ENCODE data around the gene CD320. TPM values are rescaled to one million over a fixed set of nuclear protein-coding genes. Genes with fewer than 3 reads are reported as not detected.

CD320 gene
- total and polyA plus RNA-seq, 2 experiments from 2014 or later = 87.0 to 124 TPM

DNA sequence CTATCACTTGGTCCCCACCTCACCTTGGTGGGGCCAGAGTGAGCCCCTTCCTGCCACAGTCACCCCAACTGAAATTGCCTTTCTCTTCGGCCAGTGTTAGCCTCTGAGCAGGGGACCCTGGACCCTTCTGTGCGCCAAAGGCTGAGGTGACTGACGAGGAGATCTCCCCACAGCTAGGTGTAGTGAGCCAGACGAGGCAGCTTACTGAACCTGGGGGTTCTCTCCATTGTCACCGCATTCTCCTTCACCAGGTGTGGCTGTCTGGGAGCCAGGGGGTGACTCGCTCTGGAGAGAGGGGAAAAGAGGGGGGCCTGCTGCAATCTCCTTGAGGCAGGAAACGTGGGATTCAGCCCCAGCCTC is 14.5 kb upstream of the CD320 start (continued):
- TF ChIP-seq, protein P1, sequence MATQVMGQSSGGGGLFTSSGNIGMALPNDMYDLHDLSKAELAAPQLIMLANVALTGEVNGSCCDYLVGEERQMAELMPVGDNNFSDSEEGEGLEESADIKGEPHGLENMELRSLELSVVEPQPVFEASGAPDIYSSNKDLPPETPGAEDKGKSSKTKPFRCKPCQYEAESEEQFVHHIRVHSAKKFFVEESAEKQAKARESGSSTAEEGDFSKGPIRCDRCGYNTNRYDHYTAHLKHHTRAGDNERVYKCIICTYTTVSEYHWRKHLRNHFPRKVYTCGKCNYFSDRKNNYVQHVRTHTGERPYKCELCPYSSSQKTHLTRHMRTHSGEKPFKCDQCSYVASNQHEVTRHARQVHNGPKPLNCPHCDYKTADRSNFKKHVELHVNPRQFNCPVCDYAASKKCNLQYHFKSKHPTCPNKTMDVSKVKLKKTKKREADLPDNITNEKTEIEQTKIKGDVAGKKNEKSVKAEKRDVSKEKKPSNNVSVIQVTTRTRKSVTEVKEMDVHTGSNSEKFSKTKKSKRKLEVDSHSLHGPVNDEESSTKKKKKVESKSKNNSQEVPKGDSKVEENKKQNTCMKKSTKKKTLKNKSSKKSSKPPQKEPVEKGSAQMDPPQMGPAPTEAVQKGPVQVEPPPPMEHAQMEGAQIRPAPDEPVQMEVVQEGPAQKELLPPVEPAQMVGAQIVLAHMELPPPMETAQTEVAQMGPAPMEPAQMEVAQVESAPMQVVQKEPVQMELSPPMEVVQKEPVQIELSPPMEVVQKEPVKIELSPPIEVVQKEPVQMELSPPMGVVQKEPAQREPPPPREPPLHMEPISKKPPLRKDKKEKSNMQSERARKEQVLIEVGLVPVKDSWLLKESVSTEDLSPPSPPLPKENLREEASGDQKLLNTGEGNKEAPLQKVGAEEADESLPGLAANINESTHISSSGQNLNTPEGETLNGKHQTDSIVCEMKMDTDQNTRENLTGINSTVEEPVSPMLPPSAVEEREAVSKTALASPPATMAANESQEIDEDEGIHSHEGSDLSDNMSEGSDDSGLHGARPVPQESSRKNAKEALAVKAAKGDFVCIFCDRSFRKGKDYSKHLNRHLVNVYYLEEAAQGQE (IDR thresholded peaks at IDR 0.05; ENCODE audit: unreplicated experiment) = no peak
- TF ChIP-seq, protein P2, sequence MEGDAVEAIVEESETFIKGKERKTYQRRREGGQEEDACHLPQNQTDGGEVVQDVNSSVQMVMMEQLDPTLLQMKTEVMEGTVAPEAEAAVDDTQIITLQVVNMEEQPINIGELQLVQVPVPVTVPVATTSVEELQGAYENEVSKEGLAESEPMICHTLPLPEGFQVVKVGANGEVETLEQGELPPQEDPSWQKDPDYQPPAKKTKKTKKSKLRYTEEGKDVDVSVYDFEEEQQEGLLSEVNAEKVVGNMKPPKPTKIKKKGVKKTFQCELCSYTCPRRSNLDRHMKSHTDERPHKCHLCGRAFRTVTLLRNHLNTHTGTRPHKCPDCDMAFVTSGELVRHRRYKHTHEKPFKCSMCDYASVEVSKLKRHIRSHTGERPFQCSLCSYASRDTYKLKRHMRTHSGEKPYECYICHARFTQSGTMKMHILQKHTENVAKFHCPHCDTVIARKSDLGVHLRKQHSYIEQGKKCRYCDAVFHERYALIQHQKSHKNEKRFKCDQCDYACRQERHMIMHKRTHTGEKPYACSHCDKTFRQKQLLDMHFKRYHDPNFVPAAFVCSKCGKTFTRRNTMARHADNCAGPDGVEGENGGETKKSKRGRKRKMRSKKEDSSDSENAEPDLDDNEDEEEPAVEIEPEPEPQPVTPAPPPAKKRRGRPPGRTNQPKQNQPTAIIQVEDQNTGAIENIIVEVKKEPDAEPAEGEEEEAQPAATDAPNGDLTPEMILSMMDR (conservative IDR thresholded peaks at IDR 0.05; ENCODE audit: low read depth in 2 of 2) = no peak
- no peak for TF ChIP-seq POLR2AphosphoS5 (IDR thresholded peaks at IDR 0.05; ENCODE audit: low read depth)
- TF ChIP-seq ZNF331 (CRISPR knock-in tag; IDR thresholded peaks at IDR 0.05; ENCODE audit: low read depth) = no peak

GRCh38 chr19:8321986-8322637 is 14.0 kb upstream of the CD320 start:
- H3K27me3 ChIP-seq (ENCODE audit: insufficient read depth) = no peaks in the 10 kb centered on the region
- H3K9me2 ChIP-seq (ENCODE audit: insufficient read depth) = no peaks in the 10 kb centered on the region
- peaks cover 35% of the 10 kb centered on the region for H3K36me3 Mint-ChIP-seq (ENCODE audit: low read depth)
- peak overlapping the region; percentile 97 for H3K27ac Mint-ChIP-seq
- H4K20me1 ChIP-seq (replicated peaks; ENCODE audit: insufficient read depth) = peaks cover 24% of the 10 kb centered on the region
- H3K4me3 ChIP-seq = peak overlapping the region; percentile 96
- DNase-seq (ENCODE audit: low spot score) (no peak), ATAC-seq (no peak)
- peak overlapping the region; percentile 94 for H3K27ac ChIP-seq (ENCODE audit: low read depth)
- H3K4me3 Mint-ChIP-seq = peak overlapping the region; percentile 97
- peaks cover 54% of the 10 kb centered on the region for H3F3A ChIP-seq (replicated peaks; ENCODE audit: low read depth)
- peaks cover 27% of the 10 kb centered on the region for H3K4me1 Mint-ChIP-seq
- peak overlapping the region; percentile 97 for H3K4me2 ChIP-seq
- no peak overlapping the region for H2AFZ ChIP-seq
- peaks cover 21% of the 10 kb centered on the region for H3K27me3 Mint-ChIP-seq (ENCODE audit: insufficient read depth, low read depth, poor library complexity)
- peaks cover 24% of the 10 kb centered on the region for H3K4me1 ChIP-seq (ENCODE audit: insufficient read depth)
- peaks cover 33% of the 10 kb centered on the region for H3K79me2 ChIP-seq (replicated peaks; ENCODE audit: insufficient read depth)
- H3K9me3 Mint-ChIP-seq = no peaks in the 10 kb centered on the region; the same call in 2 of the 3 replicates
- H3K36me3 ChIP-seq (ENCODE audit: insufficient read depth) = peaks cover 7% of the 10 kb centered on the region
- no peak for TF ChIP-seq CREB1 (CRISPR knock-in tag; IDR thresholded peaks at IDR 0.05; ENCODE audit: low read depth)
- TF ChIP-seq ZNF462 (CRISPR knock-in tag; IDR thresholded peaks at IDR 0.05) = no peak
- no peak for TF ChIP-seq EZH2phosphoT487 (IDR thresholded peaks at IDR 0.05; ENCODE audit: unreplicated experiment)
- TF ChIP-seq ZNF331 (CRISPR knock-in tag; IDR thresholded peaks at IDR 0.05; ENCODE audit: low read depth) = no peak
- no peak for TF ChIP-seq NANOG (IDR thresholded peaks at IDR 0.05; ENCODE audit: borderline replicate concordance)
- TF ChIP-seq, protein P2 (conservative IDR thresholded peaks at IDR 0.05; ENCODE audit: low read depth in 2 of 2) = no peak
